CD1c-positive myeloid dendritic cell (primary cell): ENCODE measurements around the gene BOLA2B.
"Not testable (repeated sequence)": the region's sequence is repeated elsewhere in the genome, so short reads cannot be mapped to it uniquely, and the experiment has no call there.

Experiments used
- DNase-seq: peaks from one replicate; pipeline ENCODE4 v3.0.0-alpha.2; 2016; ENCODE audit errors: extremely low spot score

The BOLA2B gene

GRCh38 chr16:30193615-30194014 lies at the start of gene BOLA2B, which contains the start of gene SLX1A:
BOLA2B (minus strand) TSS chr16:30193666; CDS start chr16:30193595, 71 bp downstream.
SLX1A (plus strand) TSS chr16:30193875; CDS start chr16:30194085, 210 bp downstream.
- DNase-seq: not testable (repeated sequence)

GRCh38 chr16:30217082-30217481 lies 23.6 kb upstream of the BOLA2B start:
- DNase-seq: not testable (repeated sequence)

- DNase-seq: not testable (repeated sequence)
Measured at GRCh38 chr16:30211414-30211813, 17.9 kb upstream of the BOLA2B start.

GRCh38 chr16:30209032-30209431 lies 15.6 kb upstream of the BOLA2B start:
- not testable (repeated sequence) for DNase-seq

GRCh38 chr16:30207063-30207704 lies 13.7 kb upstream of the BOLA2B start:
- DNase-seq: not testable (repeated sequence)

- DNase-seq: not testable (repeated sequence)
Measured at GRCh38 chr16:30206252-30206651, 12.8 kb upstream of the BOLA2B start.

- not testable (repeated sequence) for DNase-seq
Measured at GRCh38 chr16:30205541-30206236, 12.2 kb upstream of the BOLA2B start.

- DNase-seq: not testable (repeated sequence)
Measured at GRCh38 chr16:30199608-30200343, 6.3 kb upstream of the BOLA2B start.

- DNase-seq: not testable (repeated sequence)
Measured at GRCh38 chr16:30199049-30199448, 5.6 kb upstream of the BOLA2B start, which contains the start of gene SULT1A3. SULT1A3 (plus strand) TSS chr16:30199255; CDS start chr16:30200729, 1,474 bp downstream.

- DNase-seq: not testable (repeated sequence)
Measured at GRCh38 chr16:30197001-30197400, 3.5 kb upstream of the BOLA2B start.

- DNase-seq: not testable (repeated sequence)
Measured at GRCh38 chr16:30194172-30194925, 883 bp upstream of the BOLA2B start.

- not testable (repeated sequence) for DNase-seq
Measured at GRCh38 chr16:30193098-30193497, 368 bp downstream of the BOLA2B start.

GRCh38 chr16:30191158-30191557 lies 2.3 kb downstream of the BOLA2B start:
- DNase-seq: not testable (repeated sequence)

GRCh38 chr16:30187971-30188561 lies 5.4 kb downstream of the BOLA2B start:
- no peak for DNase-seq

GRCh38 chr16:30187556-30187865 lies 6.0 kb downstream of the BOLA2B start:
- no peak for DNase-seq

- peak; percentile 80 for DNase-seq
Measured at GRCh38 chr16:30186782-30187555, 6.5 kb downstream of the BOLA2B start.

- DNase-seq: peak; percentile 3
Measured at GRCh38 chr16:30186444-30186781, 7.1 kb downstream of the BOLA2B start.

- DNase-seq: peak; percentile 77
Measured at GRCh38 chr16:30185683-30186421, 7.6 kb downstream of the BOLA2B start.

- peak; percentile 26 for DNase-seq
Measured at GRCh38 chr16:30184891-30185682, 8.4 kb downstream of the BOLA2B start.
